ENCODE data around the gene LIX1.
A peak's percentile ranks its signal among the peaks of the same experiment; 100 is the strongest.

The LIX1 gene

DNA sequence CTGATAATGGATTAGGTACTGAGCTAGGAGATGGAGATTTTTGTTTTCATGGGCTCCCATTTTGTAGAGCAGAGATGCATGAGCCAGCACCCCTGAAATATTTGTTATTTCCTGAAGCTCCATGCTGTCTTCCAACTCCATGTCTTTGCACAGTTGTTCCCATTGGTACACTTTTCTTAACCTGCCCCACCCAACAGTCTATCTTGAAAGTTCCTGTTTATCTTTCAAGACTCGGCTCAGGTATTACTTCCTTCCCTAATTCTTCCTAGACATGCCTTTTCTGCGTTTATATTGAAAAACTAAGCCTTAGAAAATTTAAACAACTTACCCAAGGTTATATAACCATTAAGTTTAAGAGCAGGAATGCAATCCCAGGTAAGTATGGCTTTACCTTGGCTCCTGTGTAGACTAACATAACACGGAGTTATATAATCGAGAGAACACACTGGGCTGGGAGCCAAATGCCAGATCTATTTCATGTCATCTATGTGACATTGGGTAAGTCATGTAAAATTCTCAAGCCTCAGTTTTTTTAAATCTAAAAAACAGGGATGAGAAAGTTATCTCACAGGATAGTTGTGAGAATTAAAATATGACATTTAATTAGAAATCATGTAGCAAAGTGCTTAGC is 67.4 kb downstream of the LIX1 start:
- DNase-seq (ENCODE audit: low read depth), result no peak

DNA sequence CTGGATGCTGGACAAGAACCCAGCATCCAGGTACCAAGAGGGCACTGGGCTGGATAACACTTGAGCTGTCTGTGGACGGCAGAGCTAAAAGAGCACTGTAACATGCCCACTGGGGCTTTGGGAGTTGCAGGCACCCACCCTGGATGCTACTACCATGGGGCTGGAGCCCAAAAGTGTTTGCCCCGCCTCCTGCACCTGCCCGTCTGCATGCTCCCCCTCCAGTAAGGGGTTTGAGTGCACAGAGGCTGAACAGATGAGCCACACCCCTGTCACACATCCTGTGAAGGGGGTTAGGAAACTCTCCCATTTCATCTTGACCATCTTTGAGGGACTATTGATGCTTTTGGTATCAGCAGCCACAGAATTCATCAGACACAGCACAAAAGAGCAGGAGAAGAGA is 69.0 kb downstream of the LIX1 start:
- no peak for DNase-seq (ENCODE audit: low read depth)

DNA sequence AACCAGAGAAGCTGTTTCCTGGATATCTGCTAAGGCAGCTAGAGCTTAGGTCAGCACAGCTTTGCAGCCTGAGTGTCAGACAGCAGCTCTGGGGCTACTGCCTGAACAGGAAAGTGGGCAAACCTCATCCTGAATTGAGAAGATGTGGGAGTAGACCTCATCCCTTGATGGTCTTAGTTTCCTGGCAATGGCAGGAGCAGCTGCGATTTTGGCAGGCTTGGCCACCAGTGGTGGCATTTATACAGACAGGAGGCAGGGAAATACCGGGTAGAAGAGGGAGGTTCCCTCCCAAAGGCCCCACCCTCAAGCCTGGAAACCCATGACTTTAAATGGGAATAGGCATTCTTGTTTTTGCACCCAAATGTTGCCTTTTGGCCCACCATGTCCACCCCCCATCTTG is 69.7 kb downstream of the LIX1 start:
- no peak for DNase-seq (ENCODE audit: low read depth)

DNA sequence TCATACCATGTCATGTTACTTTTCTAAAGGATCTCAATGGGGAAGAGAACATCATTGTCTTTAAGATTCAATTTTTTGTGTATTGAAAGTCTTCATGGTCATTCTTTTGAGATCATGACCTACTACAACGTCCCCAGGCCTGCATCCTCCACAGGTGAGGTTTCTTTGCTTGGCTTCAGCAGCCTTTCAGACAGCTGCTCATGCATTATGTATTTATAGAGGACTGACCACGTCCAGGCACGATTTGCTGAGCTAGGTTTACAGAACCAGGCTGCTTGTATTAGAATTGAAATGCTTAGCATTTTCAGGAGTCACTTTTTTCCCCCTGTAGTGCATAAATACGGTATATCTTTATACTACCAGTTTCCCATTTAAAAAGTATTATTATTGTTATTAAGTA is 70.4 kb downstream of the LIX1 start:
- DNase-seq (ENCODE audit: low read depth), result no peak

DNA sequence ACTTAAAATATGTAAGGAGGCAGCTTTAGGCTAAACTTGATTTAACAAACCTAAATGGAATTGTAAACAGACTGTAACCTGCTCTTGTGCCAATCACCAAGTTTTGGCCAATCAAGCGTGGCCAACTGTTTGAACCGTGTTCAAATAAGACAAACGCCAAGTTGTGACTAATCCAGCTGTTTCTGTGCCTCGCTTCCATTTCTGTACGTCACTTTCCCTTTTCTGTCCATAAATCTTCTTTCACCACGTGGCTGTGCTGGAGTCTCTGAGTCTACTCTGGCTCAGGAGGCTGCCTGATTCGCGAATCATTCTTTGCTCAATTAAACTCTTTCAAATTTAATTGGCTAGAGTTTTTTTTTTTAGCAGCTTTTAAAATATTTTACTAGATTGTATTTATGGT is 71.3 kb downstream of the LIX1 start:
- peak; percentile 52 for DNase-seq (ENCODE audit: low read depth)

DNA sequence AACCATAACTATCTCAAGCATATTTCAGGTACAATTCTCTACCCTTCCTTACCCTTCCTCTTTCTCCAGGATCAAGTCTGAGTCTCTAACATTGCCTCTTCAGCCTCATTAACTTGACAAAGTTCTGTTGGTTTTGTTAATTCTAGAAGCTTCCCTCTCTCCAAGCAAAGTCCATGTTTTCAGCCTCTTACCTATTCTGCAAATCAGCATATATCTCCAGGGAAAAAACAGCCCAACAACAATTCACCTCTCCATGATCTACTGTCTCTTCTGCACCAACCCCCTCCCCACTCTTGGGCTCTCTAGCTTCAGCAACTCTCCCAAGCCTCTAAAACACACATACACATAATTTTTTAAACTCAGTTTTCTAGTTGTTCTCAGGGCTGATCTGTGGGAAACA is 72.2 kb downstream of the LIX1 start:
- DNase-seq (ENCODE audit: low read depth), result no peak

DNA sequence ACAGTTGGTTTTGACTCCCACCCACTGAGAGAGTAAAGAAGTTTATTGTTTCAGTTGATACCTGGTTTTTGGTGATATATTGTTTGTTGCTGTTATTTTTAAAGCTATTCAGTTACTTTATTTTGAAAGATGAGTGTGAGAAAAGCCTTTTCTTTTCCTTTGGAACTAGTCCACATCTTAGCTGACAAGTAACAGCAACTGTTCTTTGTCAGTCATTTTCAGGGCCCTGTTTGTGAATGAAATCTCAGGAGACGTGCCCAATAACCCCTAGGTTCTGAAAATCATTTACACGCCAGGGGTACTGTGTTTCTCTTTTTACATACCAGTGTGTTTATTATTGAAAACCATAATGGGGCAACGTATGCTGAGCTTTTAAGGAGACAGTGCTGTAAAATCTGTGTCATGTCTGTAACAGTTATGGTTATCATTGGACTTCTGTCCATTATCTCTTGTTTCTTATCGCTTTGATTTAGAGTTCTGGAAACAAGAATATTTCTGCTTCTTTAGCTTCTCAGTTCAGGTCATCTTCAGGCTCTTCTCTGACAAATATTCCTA is 75.0 kb downstream of the LIX1 start:
- no peak for DNase-seq (ENCODE audit: low read depth)

DNA sequence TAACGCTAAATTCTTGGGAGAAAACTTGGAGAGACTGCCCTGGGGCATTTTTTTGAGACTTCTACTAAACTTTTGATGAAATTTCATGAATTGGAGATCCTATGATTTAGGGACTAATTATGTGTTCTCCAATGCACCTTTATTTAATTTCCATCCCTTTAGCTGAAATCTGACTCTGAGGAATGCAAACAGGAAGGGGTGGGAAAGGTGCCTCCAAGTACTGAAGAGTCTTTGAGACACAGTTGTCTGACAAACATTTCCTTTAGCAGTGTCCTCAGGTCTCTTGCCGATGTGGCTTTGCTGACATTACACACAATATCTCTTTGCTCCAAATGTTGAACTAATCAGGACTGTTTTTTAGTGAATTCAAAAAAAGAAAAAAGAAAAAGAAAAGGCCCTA is 76.9 kb downstream of the LIX1 start:
- DNase-seq (ENCODE audit: low read depth), result no peak

DNA sequence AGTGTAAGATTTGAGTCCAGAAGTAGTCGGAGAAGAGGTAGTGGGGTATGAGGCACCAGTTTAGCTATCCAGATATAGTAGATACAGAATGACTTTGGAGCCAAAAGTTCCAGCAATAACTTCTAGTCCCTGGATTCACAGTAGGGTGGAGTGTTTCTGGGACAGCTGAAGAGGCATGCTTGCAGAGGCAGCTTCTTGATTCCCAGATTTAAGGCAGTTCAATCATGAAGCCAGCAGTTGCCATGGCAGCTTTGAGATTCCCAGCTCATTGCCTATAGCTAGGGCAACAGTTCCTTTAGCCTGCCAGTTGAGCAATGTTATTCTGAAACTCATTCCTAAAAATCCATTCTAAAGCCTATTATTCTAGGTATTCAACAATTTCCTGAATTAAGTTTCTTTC is 79.2 kb downstream of the LIX1 start:
- DNase-seq (ENCODE audit: low read depth), result no peak

DNA sequence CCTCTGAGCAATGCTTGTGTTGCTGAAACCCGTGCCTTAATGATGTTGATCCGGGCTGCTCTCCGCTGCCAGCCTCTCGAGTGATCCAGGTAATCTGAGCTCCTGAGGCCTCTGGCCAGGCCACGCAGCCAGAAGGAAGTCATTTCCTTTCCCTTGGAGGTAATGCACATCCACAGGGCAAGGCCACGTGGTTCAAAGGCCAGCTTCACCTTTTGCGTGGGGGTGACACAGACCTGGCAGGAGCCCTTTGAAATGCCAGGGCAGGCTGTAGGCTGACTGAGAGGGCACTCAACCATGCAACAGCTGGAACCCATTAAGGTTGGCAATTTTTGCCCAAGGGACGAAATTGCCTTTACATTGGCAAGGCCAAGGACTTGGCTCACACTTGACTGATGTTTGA is 80.4 kb downstream of the LIX1 start:
- DNase-seq (ENCODE audit: low read depth), result no peak

DNA sequence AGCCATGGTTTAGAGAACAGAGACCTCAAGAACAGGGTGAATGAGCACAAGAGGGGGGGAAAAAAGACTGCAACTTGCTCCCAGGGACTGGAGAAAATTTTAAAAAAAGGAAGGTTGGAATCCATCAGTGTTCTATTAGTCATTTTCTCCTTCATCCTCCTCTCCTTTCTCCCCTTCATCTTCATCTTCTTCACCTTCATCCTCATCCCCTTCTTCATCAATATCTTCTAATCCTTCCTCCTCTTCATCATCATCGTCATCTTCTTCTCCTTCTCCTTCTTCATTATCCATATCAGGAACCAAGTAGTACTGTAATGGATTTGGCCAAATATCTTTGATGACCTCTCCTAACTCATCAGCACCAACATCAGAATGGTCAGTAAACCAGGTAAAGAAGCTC is 86.1 kb downstream of the LIX1 start:
- DNase-seq (ENCODE audit: low read depth), result no peak

DNA sequence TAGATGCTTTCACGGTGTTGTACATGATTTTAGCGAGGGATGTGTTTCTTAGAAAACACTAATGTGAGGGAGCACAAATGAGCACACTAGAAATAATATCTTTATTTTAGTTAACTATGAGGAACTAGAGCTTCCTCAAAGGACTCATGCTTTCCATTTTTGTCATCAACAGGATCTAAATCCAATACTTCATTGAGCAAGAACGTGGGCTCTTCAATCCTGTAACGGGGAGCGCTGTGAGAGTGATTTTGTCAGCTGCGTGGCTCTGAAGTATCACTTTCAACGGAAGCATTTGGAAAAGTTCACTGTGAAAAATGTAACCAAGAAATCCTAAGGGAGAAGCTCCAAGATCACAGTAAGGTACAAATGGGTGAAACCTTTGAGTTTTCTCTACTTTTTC is 93.2 kb downstream of the LIX1 start:
- DNase-seq (ENCODE audit: low read depth), result no peak

DNA sequence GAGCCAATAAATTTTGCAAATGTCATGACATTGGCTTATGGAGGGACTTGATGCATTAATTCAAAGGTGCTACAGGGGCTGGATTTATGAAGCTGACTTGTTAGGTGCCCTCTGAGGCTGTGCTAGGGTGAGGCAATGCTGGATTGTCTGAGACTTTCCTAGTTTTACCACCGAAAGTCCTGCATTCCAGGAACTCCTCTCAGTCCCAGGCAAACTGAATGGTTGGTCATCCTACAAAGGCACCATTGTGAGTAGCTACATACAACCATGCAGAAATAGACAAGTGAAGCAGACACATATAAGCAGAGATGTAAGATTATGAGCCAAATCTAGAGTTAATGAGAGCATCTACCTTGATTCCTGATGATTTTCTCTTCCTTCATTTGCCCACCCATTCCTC is 95.3 kb downstream of the LIX1 start:
- DNase-seq (ENCODE audit: low read depth), result no peak

DNA sequence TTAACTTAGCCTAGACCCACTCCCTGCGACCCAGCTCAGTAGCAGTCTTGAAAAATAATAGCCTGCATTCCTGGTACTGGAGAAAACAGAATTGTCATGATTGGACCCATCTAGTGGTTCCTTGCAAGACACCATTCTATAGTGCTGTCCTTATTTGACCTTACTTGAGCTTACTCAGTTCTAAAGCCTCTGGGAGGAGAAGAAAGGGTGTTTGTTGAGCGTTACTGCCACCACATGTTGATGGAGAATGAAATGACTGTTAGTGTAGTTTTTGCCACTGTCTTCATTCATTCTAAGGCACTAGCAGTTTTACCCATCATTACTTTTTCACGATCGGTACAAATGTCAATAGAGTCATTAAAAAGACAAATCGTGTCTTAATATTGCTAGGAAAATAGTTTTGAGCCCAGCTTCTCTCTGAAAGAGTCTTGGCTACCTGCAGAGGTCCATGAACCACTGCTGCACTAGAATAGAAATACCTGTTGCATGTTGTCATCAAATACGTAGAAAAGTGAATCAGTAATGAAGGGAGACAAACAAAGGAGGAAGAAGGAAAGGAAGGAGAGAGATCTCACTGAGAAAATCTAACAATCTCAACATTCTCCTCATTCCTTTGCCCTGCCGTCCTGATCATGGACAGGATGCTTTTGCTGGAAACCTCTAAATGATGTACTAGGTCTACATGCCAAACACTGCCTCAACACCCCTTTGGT is 96.0 kb downstream of the LIX1 start:
- peak; percentile 41 for DNase-seq (ENCODE audit: low read depth)

DNA sequence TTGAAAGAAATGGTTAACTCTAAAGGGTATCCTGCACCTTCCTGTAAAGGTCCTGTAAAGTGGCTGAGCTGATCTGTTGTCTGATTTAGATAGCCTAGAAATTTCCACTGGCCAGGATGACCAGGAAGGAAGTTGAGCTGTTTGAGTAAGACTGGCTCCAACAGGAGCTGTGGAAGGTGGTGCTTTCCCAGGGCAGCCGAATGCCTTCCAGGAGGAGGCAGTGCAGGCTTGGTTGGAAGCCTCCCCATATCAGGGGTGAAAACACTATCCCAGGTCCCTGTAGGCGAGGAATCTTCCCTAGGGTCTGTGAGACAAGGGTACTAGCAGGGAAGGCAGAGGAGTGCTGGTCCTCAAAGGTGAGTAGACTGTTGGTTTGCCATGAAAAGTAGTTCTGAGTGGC is 98.4 kb downstream of the LIX1 start:
- DNase-seq (ENCODE audit: low read depth), result peak; percentile 32

DNA sequence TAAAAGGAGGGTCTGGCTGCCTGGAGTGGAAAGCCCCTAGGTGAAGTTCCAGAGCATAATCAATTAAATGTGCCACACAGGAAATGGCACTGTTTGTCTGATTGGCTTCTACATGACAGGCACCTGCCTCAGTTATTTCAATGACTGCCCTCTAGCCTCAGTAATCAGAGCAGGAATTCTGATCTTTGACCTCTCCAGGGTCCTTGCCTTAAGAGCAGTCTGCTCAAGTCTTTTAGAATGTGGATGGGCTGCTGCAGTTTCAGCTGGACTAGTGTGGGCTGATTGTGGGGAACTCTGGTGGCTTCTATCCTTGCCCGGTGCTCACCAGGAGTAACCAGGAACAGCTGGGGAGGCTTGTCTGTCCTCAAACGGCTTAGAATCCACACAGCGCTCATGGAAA is 98.9 kb downstream of the LIX1 start:
- DNase-seq (ENCODE audit: low read depth), result no peak

DNA sequence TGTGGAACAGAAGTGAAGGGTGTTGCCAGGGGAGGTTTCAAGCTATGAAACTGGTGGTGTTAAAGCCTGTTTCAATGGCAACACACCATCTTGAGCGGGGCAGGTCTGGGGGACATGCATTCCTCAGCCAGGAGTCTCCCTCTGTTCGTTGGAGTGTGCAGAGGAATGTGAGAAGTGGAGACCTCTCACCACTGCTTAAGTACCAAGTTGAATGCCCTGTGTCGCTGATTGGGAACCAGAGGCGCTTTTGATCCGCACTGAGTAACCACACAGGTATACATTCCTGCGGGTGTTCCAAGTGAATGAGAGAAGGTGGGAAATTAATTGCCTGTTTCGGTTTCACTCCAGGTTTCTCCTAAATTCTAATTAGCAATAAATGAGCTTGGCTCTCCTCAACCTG is 99.4 kb downstream of the LIX1 start:
- no peak for DNase-seq (ENCODE audit: low read depth)

All from ELR (cell line).